Activated CD8-positive, alpha-beta T cell treated with anti-CD3 and anti-CD28 coated beads for 36 hours (primary cell): ENCODE data around the gene SMTNL2. TPM values are rescaled to one million over a fixed set of nuclear protein-coding genes. Genes with fewer than 3 reads are reported as not detected.
"Not testable (repeated sequence)": the region's sequence is repeated elsewhere in the genome, so short reads cannot be mapped to it uniquely, and the experiment has no call there.

Source experiments
- ATAC-seq: fragments of 200-7000 bp; cut with Tn5 transposase; one replicate; pipeline ENCODE4 v1.10.0; 2021; ENCODE audit warnings: mild to moderate bottlenecking, moderate library complexity
- CTCF ChIA-PET: fragments of 350-600 bp; sonication (Branson Sonifier 250); formaldehyde crosslinking; loops from one replicate; lab custom pipeline; 2021; ENCODE audit warnings: antibody characterized with exemption; lab: Charles Lee
- POLR2A ChIA-PET: fragments of 350-600 bp; sonication (Branson Sonifier 250); formaldehyde crosslinking; loops from one replicate; lab custom pipeline; 2021; ENCODE audit warnings: antibody characterized with exemption; lab: Charles Lee
- DNase-seq: peaks from one replicate; pipeline ENCODE4 v3.0.0-alpha.2; 2020
- H3K27ac Mint-ChIP-seq: one replicate; pipeline ENCODE4 v1.8.0; 2021; ENCODE audit warnings: mild to moderate bottlenecking, mixed read lengths
- H3K27me3 Mint-ChIP-seq: one replicate; pipeline ENCODE4 v1.8.0; 2021; ENCODE audit warnings: mixed read lengths
- H3K36me3 Mint-ChIP-seq: one replicate; pipeline ENCODE4 v1.8.0; 2021; ENCODE audit warnings: low read depth, mixed read lengths
- H3K4me1 Mint-ChIP-seq: one replicate; pipeline ENCODE4 v1.8.0; 2021; ENCODE audit warnings: low read depth, mixed read lengths
- H3K4me3 Mint-ChIP-seq: one replicate; pipeline ENCODE4 v1.8.0; 2021; ENCODE audit warnings: mild to moderate bottlenecking, moderate library complexity, mixed read lengths
- H3K9me3 Mint-ChIP-seq: one replicate; pipeline ENCODE4 v1.8.0; 2021; ENCODE audit warnings: mixed read lengths
- intact Hi-C: fragments of 100-400 bp; cut with micrococcal nuclease; formaldehyde crosslinking; loops from one replicate; pipeline ENCODE4 v1.10.0; 2022
- total RNA-seq, 2 experiments: library from RNA; stranded (reverse); gene quantifications; one replicate each; pipeline ENCODE4 v1.2.3, GENCODE V29; 2021
- TF ChIP-seq, protein P1 (sequence below): fragments of 200-600 bp; IDR thresholded peaks from one replicate; pipeline ENCODE4 v1.8.0; 2022; ENCODE audit warnings: antibody characterized with exemption, mild to moderate bottlenecking

SMTNL2 gene
- total RNA-seq, 2 experiments from 2014 or later = not detected

DNA sequence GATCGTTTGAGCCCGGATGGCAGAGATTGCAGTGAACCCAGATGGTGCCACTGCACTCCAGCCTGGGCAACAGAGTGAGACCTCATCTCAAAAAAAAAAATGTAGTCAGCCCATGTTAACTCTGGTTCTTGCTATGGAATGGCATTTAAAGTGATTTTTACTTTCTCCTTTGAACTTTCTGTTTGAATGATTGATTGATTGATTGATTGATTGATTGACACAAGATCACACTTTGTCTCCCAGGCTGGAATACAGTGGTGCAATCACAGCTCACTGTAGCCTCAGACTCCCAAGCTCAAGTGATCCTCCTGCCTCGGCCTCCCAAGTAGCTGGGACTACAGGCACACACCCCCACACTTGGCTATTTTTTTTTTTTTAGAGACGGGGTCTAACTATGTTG, 17.0 kb downstream of the SMTNL2 start:
- Mint-ChIP-seq H3K9me3 (no peaks in the 10 kb centered on the region), H3K27me3 (no peaks in the 10 kb centered on the region), H3K4me3 (no peak overlapping the region), H3K4me1 (no peaks in the 10 kb centered on the region), H3K27ac (no peak overlapping the region), H3K36me3 (no peaks in the 10 kb centered on the region)
- TF ChIP-seq, protein P1, sequence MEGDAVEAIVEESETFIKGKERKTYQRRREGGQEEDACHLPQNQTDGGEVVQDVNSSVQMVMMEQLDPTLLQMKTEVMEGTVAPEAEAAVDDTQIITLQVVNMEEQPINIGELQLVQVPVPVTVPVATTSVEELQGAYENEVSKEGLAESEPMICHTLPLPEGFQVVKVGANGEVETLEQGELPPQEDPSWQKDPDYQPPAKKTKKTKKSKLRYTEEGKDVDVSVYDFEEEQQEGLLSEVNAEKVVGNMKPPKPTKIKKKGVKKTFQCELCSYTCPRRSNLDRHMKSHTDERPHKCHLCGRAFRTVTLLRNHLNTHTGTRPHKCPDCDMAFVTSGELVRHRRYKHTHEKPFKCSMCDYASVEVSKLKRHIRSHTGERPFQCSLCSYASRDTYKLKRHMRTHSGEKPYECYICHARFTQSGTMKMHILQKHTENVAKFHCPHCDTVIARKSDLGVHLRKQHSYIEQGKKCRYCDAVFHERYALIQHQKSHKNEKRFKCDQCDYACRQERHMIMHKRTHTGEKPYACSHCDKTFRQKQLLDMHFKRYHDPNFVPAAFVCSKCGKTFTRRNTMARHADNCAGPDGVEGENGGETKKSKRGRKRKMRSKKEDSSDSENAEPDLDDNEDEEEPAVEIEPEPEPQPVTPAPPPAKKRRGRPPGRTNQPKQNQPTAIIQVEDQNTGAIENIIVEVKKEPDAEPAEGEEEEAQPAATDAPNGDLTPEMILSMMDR = no peak
- ATAC-seq (no peak), DNase-seq (no peak)
- CTCF ChIA-PET = interaction anchor here (1.1 kb wide), 1 partner anchor 34 kb away, joined by 5 read pairs; no protein-coding TSS in a partner anchor
- intact Hi-C loops = no loop called here
- POLR2A ChIA-PET = interaction anchor here (0.6 kb wide), 2 partner anchors 102 to 728 kb away, joined by 3 read pairs; no protein-coding TSS in a partner anchor

DNA sequence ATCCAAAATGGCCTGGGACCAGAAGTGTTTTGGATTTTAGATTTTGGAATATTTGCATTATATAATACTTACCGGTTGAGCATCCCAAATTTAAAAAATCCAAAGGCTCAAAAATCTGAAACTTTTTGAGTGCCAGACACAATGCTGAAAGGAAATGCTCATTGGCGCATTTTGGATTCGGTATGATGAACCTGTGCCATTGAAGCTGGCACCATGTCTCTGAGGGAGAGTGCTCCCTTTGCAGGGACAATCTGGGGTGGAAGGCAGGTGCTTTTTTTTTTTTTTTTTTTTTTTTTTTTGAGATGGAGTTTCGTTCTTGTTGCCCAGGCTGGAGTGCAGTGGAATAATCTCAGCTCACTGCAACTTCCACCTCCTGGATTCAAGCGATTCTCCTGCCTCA, 17.7 kb downstream of the SMTNL2 start:
- DNase-seq = no peak
- Mint-ChIP-seq H3K4me3 (no peak overlapping the region), H3K4me1 (no peaks in the 10 kb centered on the region), H3K9me3 (no peaks in the 10 kb centered on the region), H3K27ac (no peak overlapping the region), H3K27me3 (no peaks in the 10 kb centered on the region), H3K36me3 (no peaks in the 10 kb centered on the region)
- ChIA-PET CTCF (interaction anchor here (0.8 to 1.1 kb wide), 2 partner anchors 23 to 37 kb away, joined by 3 to 4 read pairs; no protein-coding TSS in a partner anchor), POLR2A (no interaction called here)
- TF ChIP-seq, protein P1 = no peak
- ATAC-seq = no peak
- intact Hi-C loops = no loop called here

DNA sequence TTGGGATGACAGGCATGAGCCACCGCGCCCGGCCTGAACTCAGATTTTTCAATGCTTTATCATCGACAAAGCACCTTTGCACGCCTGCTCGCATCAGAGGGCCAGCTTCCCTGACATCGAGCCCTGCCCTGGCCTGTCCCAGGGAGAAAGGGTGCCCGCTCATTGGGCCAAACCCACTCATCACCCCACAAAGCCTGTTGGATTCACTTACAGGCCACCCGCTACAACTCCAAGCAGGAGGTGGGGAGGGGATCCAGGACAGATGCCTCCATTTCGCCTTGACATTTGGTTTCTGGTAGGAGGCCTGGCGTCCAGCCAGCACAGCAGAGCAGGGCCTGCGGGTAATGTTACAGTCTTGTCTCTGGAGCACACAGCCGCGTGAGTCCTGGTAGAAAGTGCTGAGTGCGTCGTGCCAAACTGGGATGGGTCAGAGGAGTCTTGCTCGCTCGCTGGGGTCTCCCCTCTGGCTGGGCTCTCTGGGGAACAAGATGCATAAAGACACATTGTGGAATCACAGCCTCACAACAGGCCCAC, 19.8 kb downstream of the SMTNL2 start:
- H3K27me3 Mint-ChIP-seq = peaks cover 8% of the 10 kb centered on the region
- no peaks in the 10 kb centered on the region for H3K4me1 Mint-ChIP-seq
- no peaks in the 10 kb centered on the region for H3K36me3 Mint-ChIP-seq
- ChIA-PET CTCF (no interaction called here), POLR2A (no interaction called here)
- no peak overlapping the region for H3K4me3 Mint-ChIP-seq
- intact Hi-C loops = no loop called here
- no peaks in the 10 kb centered on the region for H3K9me3 Mint-ChIP-seq
- TF ChIP-seq, protein P1 = no peak
- ATAC-seq = no peak
- no peak overlapping the region for H3K27ac Mint-ChIP-seq
- DNase-seq = no peak

DNA sequence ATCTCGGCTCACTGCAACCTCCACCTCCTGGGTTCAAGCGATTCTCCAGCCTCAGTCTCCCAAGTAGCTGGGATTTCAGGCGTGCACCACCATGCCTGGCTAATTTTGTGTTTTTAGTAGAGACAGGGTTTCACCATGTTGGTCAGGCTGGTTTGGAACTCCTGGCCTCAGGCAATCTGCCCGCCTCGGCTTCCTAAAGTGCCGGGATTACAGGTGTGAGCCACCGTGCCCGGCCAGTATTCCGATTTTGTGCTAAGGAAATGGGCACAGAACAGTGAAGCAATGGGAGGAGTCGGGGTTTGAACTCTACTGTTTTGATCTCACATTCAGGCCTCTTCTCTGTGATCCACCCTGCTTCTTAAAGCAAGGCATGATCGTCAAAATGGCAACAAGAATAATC, 20.4 kb downstream of the SMTNL2 start:
- H3K4me3 Mint-ChIP-seq, H3K9me3 Mint-ChIP-seq, H3K27ac Mint-ChIP-seq, H3K36me3 Mint-ChIP-seq, H3K4me1 Mint-ChIP-seq, POLR2A ChIA-PET, intact Hi-C loops, DNase-seq, ATAC-seq: not testable (repeated sequence)
- CTCF ChIA-PET = interaction anchor here (0.9 kb wide), 1 partner anchor 10 kb away, joined by 3 read pairs; no protein-coding TSS in a partner anchor
- peaks cover 14% of the 10 kb centered on the region for H3K27me3 Mint-ChIP-seq

DNA sequence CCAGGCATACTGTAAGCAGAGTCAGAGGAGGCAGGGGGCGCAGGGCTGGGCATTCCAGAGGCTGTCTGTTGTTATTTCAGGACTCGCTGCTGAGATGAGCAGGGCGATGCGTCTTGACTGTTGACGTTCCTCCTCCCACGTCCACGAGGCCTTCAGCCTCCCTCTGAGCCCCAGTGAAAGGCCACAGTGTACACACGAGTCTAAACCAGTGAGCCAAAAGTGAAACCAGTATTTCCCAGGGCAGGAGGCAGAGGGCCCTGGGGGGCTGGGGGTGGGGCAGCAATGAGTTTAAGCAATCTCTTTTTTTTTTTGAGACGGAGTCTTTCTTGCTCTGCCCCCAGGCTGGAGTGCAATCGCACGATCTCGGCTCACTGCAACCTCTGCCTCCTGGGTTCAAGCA, 21.5 kb downstream of the SMTNL2 start:
- H3K27me3 Mint-ChIP-seq = peaks cover 16% of the 10 kb centered on the region
- CTCF ChIA-PET = interaction anchor here (0.9 kb wide), 1 partner anchor 11 kb away, joined by 3 read pairs; no protein-coding TSS in a partner anchor
- TF ChIP-seq, protein P1 = no peak
- intact Hi-C loops = no loop called here
- no peak for DNase-seq
- no peaks in the 10 kb centered on the region for H3K36me3 Mint-ChIP-seq
- no peaks in the 10 kb centered on the region for H3K9me3 Mint-ChIP-seq
- no peaks in the 10 kb centered on the region for H3K4me1 Mint-ChIP-seq
- H3K27ac Mint-ChIP-seq = no peak overlapping the region
- POLR2A ChIA-PET = no interaction called here
- ATAC-seq = no peak
- H3K4me3 Mint-ChIP-seq = no peak overlapping the region
